Measurements from ENCODE around the gene SLCO4C1.
"Not testable (repeated sequence)": the region's sequence is repeated elsewhere in the genome, so short reads cannot be mapped to it uniquely, and the experiment has no call there.

Gene SLCO4C1, protein sequence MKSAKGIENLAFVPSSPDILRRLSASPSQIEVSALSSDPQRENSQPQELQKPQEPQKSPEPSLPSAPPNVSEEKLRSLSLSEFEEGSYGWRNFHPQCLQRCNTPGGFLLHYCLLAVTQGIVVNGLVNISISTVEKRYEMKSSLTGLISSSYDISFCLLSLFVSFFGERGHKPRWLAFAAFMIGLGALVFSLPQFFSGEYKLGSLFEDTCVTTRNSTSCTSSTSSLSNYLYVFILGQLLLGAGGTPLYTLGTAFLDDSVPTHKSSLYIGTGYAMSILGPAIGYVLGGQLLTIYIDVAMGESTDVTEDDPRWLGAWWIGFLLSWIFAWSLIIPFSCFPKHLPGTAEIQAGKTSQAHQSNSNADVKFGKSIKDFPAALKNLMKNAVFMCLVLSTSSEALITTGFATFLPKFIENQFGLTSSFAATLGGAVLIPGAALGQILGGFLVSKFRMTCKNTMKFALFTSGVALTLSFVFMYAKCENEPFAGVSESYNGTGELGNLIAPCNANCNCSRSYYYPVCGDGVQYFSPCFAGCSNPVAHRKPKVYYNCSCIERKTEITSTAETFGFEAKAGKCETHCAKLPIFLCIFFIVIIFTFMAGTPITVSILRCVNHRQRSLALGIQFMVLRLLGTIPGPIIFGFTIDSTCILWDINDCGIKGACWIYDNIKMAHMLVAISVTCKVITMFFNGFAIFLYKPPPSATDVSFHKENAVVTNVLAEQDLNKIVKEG

DNA sequence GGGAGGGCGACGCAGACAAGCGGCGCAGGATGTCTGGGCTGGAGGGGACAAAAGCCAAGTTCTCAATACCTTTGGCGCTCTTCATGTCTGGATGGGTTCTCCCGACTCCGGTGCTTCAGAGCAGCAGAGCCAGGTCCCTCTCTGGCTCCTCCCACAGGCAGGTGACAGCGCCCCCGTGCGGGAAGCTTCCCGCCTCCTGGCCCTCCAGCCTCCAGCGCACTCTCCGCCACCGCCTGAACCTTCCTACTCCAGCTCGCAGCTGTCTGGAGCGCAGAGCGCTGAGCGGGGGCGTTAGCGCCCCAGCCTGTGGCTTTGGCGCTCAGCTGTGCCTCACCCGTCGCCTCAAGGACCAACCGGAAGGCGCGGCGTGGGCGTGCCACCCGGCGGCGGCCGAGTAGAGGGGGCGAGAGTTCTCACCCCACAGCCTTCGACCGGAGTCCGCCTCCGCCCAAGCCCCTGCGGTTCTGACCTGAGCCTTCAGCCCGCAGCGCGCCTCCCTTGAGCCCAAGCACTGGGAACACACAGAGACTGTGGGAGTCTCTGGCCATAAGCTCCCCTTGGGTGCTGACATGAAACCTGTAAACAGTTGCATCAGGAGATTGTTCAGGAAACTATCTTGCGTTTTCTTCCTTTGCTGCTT, at the start of gene SLCO4C1:
TSS of gene SLCO4C1 (minus strand) at position 107 of the 640 bp plus-strand sequence. CDS start at position 85, 22 bp downstream.
- TF ChIP-seq POLR2A (IDR thresholded peaks at IDR 0.05; ENCODE audit: low read depth, low read length): no peak
- DNase-seq (ENCODE audit: insufficient read length, low spot score) (no peak), FAIRE-seq (no peak)

DNA sequence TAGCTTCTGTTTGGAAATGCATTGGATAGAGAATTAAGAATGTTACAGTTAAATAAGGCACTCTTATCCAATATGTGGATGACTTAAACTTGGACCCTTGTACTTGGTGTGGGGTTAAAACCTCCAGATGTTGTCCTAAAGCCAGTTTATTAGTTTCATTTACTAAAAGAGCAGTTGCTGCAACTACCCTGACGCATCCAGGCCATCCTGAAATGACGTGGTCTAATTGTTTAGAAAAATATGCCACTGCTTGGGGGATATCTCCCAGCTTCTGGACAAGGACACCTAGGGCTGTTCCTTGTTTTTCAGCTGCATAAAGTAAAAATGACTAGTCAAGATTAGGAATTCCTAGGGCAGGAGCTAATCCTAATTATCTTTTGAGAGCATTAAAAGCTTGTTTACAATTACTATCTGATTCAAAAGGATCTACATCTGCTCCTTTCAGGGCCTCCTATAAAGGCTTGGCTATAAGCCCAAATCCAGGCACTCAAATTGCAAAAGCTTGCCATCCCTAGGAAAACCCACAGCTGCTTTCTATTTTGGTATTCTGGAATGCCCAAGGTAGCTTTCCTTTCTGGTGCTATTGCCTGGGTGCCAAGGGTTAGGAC, 45.7 kb upstream of the SLCO4C1 start:
- FAIRE-seq (no peak), DNase-seq (ENCODE audit: insufficient read length, low spot score) (no peak)

DNA sequence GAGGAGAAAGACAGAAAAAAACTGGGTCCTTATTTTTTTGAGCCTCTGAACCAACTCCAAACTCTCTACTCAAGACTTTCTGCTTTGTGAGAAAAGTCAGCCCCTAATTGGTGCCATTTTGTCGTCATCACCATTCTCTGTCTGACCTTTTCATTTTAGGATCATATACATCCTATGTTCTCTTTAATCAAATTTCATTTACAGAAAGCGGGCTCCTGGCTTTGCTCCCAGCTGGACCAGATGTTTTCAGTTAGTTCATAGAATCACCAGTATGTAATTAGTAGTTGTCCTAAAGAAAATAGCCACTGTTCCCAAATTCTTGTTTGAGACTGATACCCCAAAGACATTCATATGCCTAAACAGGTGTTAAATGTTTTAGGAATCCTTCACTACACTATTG, 28.6 kb upstream of the SLCO4C1 start:
- DNase-seq (ENCODE audit: insufficient read length, low spot score): no peak
- no peak for FAIRE-seq
- TF ChIP-seq POLR2A (IDR thresholded peaks at IDR 0.05; ENCODE audit: low read depth, low read length): no peak

More for the DNA sequence above, 45.7 kb upstream of the SLCO4C1 start:
- no peak for TF ChIP-seq POLR2A (IDR thresholded peaks at IDR 0.05; ENCODE audit: low read depth, low read length)

DNA sequence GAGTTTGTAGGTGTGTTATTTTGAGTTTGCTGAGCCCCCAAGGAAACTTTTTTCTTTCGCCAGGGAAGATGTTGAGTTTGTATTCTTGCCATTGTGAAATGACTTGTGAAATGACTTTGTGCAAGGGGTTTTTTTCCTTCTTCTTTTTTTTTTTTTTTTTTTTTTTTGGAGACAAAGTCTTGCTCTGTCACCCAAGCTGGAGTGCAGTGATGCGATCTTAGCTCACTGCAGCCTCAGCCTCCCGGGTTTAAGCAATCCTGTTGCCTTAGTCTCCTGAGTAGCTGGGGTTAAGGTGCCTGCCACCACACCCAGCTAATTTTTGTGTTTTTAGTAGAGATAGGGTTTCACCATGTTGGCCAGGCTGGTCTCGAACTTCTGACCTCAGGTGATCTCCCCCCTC, 22.7 kb upstream of the SLCO4C1 start:
- not testable (repeated sequence) for DNase-seq (ENCODE audit: insufficient read length, low spot score); FAIRE-seq

DNA sequence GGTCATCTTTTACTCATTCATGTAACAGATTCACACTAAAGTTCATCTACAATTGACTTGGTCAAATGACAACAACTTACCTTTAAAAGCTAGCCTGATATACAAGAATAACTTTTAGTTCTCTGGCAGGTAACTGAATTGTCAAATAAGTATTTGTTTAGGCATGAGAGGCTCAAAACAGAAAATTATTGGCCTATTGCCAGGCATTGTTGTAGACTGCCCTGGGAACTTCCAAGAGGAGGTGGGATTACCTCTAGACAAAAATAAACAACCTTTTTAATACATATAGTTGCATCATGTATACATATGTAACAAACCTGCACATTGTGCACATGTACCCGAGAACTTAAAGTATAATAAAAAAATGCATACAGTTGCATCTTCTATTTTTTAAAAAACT, 18.2 kb upstream of the SLCO4C1 start:
- DNase-seq (ENCODE audit: insufficient read length, low spot score) (no peak), FAIRE-seq (no peak)
- no peak for TF ChIP-seq POLR2A (IDR thresholded peaks at IDR 0.05; ENCODE audit: low read depth, low read length)

DNA sequence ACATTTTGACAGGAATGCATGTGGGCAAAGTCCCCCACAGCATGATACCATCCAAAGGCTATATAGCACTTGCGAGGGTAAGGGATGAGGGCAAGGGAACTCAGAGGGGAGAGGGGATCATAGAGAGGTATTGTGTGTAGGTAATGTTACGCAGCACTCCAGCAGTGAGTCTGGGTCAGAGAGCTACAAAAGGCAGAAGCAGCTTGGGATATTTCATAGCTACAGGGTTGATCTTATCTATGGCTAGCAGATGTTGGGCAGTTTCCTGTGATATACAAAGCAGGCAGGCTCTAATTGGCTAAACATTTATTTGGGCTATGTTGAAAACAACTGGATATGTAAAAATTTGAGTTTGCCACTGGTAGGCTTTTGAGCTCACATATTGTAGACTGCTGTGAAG, 17.8 kb upstream of the SLCO4C1 start:
- TF ChIP-seq POLR2A (IDR thresholded peaks at IDR 0.05; ENCODE audit: low read depth, low read length): no peak
- FAIRE-seq (no peak), DNase-seq (ENCODE audit: insufficient read length, low spot score) (no peak)

DNA sequence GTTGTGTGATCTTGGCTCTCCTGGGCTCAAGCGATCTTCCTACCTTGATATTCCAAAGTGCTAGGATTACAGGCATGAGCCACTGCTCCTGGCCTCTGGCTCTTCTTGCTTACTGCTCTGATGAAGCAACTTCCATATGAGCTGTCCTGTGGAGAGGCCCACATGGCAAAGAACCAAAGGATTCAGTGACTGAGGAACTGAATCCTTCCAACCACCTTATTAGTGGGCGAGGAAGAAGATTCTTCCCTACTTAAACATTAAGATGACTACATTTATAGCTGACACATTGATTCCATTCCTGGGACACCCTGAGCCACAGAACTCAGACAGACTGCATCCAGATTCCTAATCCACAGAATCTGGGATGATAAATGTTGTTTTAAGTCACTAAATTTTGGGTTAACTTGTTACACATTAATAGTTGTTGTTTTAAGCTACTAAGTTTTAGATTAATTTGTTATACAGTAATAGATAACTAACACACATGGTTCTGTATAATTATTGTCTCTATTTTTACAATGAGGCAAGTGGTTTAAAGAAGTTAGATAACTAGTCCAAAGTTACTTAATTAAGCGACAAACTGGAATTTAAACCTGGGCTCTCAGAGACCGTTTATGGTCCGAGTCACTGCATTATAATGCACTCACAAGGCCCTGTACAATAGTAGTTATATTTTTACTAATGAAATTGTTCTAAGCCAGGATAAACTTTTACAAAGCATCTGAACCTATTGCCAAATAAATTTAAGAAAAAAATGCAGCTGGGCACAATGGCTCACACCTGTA, 16.7 kb upstream of the SLCO4C1 start:
- TF ChIP-seq POLR2A (IDR thresholded peaks at IDR 0.05; ENCODE audit: low read depth, low read length): no peak
- FAIRE-seq (no peak), DNase-seq (ENCODE audit: insufficient read length, low spot score) (no peak)

DNA sequence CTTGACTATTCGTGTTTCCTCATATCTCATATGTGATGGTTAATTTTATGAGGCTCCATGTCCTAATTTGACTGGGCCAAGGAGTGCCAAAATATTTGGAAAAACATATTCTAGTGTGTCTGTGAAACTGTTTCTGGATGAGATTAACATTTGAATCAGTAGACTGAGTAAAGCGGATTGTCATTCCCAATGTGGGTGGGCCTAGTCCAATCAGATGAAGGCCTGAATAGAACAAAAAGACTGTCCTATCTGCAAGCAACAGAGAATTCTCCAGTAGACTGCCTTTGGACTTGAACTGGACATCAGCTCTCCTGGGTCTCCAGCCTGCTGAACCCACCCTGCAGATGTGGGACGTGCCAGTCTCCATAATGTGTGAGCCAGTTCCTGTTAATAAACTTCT, 13.5 kb upstream of the SLCO4C1 start:
- no peak for TF ChIP-seq POLR2A (IDR thresholded peaks at IDR 0.05; ENCODE audit: low read depth, low read length)
- DNase-seq (ENCODE audit: insufficient read length, low spot score) (no peak), FAIRE-seq (no peak)

DNA sequence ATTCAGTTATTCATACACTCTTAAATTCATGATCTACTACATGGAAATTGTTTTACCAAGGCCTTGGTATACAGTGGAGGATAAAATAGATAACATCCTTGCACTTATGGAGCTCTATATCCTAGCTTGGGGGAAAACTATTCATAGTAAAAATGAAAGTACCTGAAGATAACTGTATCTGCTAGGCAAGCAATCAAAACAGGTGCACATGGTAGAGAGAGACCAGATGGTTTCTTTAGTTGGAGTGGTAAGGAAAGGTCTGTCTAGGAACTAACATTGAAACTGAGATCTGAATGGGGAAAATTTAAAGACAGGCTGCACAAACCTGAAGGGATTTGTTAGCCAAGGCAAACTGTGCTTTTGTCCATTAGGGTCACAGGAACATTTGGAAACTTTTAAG, 11.1 kb upstream of the SLCO4C1 start:
- no peak for TF ChIP-seq POLR2A (IDR thresholded peaks at IDR 0.05; ENCODE audit: low read depth, low read length)
- no peak for FAIRE-seq
- DNase-seq (ENCODE audit: insufficient read length, low spot score): no peak

DNA sequence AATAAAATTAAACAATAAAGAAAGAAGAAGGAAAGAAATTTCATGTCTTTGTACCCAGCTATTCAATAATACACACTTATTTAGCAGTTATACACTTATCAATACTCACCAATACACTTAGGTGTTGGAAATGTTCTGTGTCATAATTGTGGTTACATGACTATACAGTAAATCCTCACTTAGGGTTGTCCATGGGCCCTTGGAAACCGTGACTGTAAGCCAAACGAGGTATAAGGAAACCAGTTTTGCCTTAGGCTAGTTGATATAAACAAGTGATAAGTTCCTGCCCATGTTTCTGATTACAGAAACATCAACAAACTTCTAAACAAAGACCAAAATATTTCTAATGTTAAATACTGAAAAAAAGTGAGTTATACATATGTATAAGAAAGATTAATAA, 10.0 kb upstream of the SLCO4C1 start:
- TF ChIP-seq POLR2A (IDR thresholded peaks at IDR 0.05; ENCODE audit: low read depth, low read length): no peak
- FAIRE-seq: no peak
- DNase-seq (ENCODE audit: insufficient read length, low spot score): no peak

DNA sequence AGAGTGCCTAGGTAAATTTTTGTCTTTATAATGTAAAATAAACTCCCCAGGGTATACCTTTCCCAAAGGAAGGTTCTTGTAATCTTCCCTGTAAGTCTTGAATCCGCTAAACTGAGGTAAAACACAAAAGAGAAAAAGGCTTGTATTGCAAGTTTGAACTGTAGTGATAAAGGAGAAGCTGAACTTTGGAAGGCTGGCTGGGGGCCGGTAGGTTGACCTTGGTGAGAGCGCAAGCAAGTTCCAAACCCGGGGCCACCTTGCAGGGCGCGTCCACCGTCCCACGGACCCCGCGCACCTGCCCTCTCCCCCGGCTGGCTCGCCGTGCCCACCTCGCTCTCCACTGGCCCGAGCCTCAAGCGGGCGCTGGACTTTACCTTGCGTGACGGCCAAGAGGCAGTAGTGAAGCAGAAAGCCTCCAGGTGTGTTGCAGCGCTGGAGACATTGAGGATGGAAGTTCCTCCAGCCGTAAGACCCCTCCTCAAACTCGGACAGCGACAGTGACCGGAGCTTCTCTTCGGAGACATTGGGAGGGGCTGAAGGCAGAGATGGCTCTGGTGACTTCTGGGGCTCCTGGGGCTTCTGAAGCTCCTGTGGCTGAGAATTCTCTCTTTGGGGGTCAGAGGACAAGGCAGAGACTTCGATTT, 428 bp downstream of the SLCO4C1 start:
- DNase-seq (ENCODE audit: insufficient read length, low spot score) (no peak), FAIRE-seq (no peak)
- TF ChIP-seq POLR2A (IDR thresholded peaks at IDR 0.05; ENCODE audit: low read depth, low read length): no peak

DNA sequence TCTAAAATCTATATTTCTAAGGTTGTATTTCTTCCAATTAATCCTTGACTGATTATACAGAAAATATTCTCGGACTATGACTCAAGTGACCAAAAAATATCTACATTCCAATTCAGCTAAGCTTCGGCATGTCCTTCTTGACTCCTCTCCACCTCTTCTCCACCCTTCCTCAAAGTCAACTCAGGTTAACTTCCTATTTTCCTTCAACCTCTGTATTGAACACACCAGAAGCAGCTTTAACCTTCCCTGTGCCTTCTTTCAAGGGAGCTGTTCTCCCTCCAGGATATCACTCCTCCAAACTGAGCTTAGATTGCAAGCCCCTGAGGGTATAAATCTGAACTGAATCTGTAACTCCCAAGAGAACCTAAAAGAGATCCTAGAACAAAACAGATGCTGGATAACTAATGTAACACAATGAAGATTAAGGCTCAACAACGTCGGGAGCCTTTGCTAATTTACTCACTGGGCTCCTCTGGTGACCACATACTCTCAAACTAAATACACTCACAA, 1.1 kb downstream of the SLCO4C1 start:
- DNase-seq (ENCODE audit: insufficient read length, low spot score): no peak
- no peak for TF ChIP-seq POLR2A (IDR thresholded peaks at IDR 0.05; ENCODE audit: low read depth, low read length)

DNA sequence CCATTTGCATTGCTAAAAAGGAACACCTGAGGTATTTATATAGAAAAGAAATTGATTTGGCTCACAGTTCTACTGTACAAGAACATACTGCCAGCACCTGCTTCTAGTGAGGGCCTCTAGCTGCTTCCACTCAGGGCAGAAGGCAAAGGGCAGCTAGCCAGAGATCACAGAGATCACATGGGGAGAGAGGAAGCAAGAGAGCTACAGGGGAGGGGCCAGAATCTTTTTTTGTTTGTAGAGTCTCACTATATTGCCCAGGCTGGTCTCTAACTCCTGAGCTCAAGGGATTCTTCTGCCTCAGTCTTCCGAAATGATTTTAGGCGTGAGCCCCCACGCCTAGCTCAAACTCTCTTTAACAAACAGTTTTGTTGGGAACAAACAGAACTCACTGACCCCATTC, 6.1 kb downstream of the SLCO4C1 start:
- DNase-seq (ENCODE audit: insufficient read length, low spot score) (no peak), FAIRE-seq (no peak)
- no peak for TF ChIP-seq POLR2A (IDR thresholded peaks at IDR 0.05; ENCODE audit: low read depth, low read length)

More for the DNA sequence above, 1.1 kb downstream of the SLCO4C1 start:
- no peak for FAIRE-seq

Data from H54 (cell line).